GM10266 (cell line): ENCODE measurements around the gene MAPK8IP2.
"Not testable (repeated sequence)": the region's sequence is repeated elsewhere in the genome, so short reads cannot be mapped to it uniquely, and the experiment has no call there.

Experiments
- DNase-seq: peaks from one replicate; pipeline ENCODE4 v3.0.0; 2012; ENCODE audit errors: extremely low spot score
- CTCF ChIP-seq: IDR thresholded peaks from 2 replicates; pipeline ENCODE4 v1.5.1; 2012; ENCODE audit warnings: mild to moderate bottlenecking, low read depth; ENCODE audit not compliant: control insufficient read depth, insufficient read depth; ENCODE audit errors: missing control alignments

MAPK8IP2 gene

GRCh38 chr22:50633086-50633485, 32.5 kb downstream of the MAPK8IP2 start:
- no peak for TF ChIP-seq CTCF
- no peak for DNase-seq

DNA sequence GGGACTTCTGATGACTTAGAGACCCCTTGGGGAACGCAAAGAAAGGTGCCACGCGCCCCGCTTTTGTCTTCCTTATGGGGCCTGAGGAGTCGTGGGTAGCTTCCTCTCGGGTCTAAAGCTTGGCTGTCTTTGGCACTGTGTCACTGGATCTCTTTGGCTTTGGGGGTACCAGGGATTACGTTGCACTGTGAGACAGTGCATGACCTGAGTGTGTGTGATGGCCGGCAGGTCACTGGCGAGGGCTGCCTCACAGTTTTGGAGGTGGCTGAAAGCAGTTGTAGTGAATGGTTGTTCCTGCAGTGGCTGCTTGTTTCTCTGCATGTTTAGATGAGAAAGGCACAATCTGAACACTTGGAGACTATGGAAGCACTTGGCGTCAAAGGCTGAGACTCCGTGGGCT, 33.2 kb downstream of the MAPK8IP2 start:
- DNase-seq = no peak
- TF ChIP-seq CTCF = no peak

DNA sequence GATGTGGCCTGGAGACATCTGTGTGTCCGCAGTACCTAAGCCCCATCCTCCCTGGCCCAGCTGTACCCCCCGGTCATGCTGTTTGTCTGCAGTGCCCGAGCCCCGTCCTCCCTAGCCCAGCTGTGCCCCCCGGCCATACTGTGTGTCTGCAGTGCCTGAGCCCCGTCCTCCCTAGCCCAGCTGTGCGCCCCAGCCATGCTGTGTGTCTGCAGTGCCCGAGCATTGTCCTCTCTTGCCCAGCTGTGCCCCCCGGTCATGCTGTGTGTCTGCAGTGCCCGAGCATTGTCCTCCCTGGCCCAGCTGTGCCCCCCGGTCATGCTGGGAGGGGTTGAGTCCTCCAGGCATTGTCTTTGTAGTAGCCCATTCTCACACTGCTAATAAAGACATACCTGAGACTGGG, 35.0 kb downstream of the MAPK8IP2 start:
- no peak for TF ChIP-seq CTCF
- no peak for DNase-seq

- DNase-seq = not testable (repeated sequence)
Measured at GRCh38 chr22:50640296-50640695, 39.7 kb downstream of the MAPK8IP2 start.

DNA sequence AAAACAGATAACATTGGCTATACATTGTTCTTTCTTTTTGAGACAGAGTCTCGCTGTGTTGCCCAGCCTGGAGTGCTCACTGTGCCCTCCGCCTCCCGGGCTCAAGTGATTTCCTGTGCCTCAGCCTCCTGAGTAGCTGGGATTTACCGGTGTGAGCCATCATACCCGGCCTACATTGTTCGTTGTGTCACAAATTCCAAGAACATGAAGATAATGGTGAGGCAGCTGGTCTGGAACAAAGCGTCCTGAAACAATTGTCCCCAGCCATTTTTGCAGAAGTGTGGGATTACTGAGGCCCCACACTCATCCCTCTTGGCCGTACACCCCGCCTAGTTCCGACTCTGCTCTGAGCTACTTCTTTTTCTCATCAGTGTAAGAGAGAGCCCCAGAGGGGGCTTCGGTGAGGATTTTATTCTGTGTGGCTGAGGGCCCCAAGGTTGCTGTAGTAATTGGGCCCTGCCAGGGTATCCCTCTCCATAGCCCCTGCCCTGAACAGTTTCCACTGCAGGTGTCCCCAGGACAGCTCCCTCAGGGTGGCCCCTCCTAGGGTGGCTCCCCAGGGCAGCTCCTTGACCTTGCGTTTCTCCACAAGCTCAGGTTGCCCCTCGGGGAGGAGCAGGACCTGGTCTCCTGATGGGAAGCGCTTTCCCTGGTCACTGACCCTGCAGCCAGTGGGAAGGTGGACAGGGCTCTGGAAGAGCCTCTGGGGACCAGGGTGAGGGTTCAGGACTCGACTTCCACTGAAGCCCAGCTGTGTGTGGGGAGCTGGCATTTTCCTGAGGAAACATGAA, 40.5 kb downstream of the MAPK8IP2 start:
- no peak for TF ChIP-seq CTCF
- no peak for DNase-seq

DNA sequence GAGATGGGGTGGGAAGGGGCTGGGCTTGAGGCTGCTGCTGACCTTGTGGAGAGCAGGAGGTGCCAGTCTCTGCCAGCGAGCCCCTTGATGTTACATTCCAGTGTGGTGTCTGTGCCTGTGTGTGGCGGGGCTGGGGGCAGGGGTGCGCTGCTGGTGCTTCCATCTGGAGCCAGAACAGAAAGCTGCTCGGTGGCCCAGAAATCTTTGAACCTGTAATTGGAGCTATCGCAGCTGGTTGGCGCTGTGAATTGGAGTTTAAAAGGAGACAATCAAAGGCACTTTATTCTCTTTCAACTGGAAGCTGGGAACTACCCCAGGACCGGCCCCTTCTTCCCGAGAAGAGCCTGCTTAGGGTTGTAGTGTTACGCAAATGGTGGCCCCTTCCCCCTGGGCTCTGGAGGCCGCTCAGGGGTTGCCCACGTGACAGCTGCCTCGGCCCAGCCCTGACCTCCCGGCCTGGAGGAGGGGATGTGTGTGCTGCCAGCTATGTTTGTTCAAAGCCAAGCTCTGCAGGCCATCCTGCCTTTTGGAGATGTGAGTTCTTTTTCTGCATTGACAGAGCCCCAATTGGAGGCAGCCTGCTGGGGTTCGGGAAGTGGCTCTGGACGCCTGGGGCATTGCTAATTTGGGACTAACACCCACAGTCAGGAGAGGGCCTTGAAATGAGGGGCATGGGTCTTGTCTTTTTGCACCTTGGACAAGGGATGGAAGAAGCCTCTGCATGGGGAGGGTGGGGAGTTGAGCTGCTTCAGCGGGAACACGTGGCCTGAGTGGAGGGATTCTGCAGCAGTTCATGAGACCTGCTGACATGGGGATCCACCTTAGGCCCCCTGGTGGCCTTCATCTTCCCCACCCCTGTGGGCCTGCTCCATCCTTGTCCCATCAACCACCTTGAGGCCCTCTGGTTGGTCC, 41.4 kb downstream of the MAPK8IP2 start:
- DNase-seq = no peak
- TF ChIP-seq CTCF = no peak

GRCh38 chr22:50643021-50643820, 42.6 kb downstream of the MAPK8IP2 start:
- DNase-seq = not testable (repeated sequence)

GRCh38 chr22:50643821-50644101, 43.2 kb downstream of the MAPK8IP2 start:
- not testable (repeated sequence) for DNase-seq
